ENCODE data around the gene NUP160.

DNA sequence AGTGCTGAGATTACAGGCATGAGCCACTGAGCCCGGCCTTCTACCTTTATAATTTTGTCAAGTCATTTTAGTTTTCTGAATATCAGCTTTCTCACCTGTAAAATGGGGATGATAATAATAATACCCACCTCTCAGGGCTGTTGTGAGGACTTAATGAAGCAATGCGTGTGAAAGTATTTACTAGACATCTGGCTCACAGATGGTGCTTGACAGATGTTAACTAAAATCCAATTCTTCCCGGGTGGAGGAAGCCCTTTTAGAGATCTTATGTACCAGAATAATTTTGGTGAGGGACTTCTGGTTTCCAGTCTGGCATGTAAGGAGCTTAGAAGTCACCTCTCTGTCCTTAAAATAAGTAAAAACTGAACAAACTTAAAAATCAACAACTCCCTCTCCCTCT lies 43.7 kb upstream of the NUP160 start:
- TF ChIP-seq CTCF (IDR thresholded peaks at IDR 0.05; ENCODE audit: low read length) (no peak), EZH2 (IDR thresholded peaks at IDR 0.05; ENCODE audit: borderline replicate concordance, low read length) (no peak)

All from OCI-LY1 (cell line).